ENCODE results near the gene NRP1. TPM values are rescaled to one million over a fixed set of nuclear protein-coding genes. Genes with fewer than 3 reads are reported as not detected.

NRP1 gene
- total and polyA plus RNA-seq, 2 donors (not counting 3 experiments of a cell fraction or from before 2014, with no cell fraction given): 122 to 306 TPM

GRCh38 chr10:33141251-33141650, 193.2 kb downstream of the NRP1 start:
- no peaks in the 10 kb centered on the region for H3K79me2 ChIP-seq (ENCODE audit: control insufficient read depth, insufficient read depth, low read length)
- no peaks in the 10 kb centered on the region for H3K4me1 ChIP-seq (ENCODE audit: control insufficient read depth, extremely low read depth, insufficient read depth, low read length)
- H3K27me3 ChIP-seq (ENCODE audit: control insufficient read depth in 2 of 2, insufficient read depth in 2 of 2, low read length in 2 of 2): no peaks in the 10 kb centered on the region
- BruUV-seq (replicated peaks): no TSS peak
- H4K20me1 ChIP-seq (replicated peaks; ENCODE audit: control insufficient read depth, extremely low read depth, insufficient read depth, low read length): no peaks in the 10 kb centered on the region
- no peak overlapping the region for H3K27ac ChIP-seq (ENCODE audit: insufficient read depth, low read depth, low read length)
- H3K9me1 ChIP-seq (replicated peaks; ENCODE audit: control insufficient read depth, extremely low read depth, insufficient read depth, low read length): no peaks in the 10 kb centered on the region
- H3K9me3 ChIP-seq (replicated peaks; ENCODE audit: control insufficient read depth, insufficient read depth, low read length): no peaks in the 10 kb centered on the region
- H3K9ac ChIP-seq (replicated peaks; ENCODE audit: extremely low read depth, insufficient read depth, low read length): no peak overlapping the region
- ChIA-PET CTCF (interaction anchor here (1.1 kb wide), 1 partner anchor 15 kb away, joined by 3 read pairs; no protein-coding TSS in a partner anchor), POLR2A (no interaction called here)
- no peak for TF ChIP-seq EZH2 (IDR thresholded peaks at IDR 0.05; ENCODE audit: borderline replicate concordance, low read depth, low read length, severe bottlenecking)
- TF ChIP-seq, protein P1, sequence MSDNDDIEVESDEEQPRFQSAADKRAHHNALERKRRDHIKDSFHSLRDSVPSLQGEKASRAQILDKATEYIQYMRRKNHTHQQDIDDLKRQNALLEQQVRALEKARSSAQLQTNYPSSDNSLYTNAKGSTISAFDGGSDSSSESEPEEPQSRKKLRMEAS (IDR thresholded peaks at IDR 0.05; ENCODE audit: insufficient read depth, insufficient read length): no peak
- TF ChIP-seq, protein P2, sequence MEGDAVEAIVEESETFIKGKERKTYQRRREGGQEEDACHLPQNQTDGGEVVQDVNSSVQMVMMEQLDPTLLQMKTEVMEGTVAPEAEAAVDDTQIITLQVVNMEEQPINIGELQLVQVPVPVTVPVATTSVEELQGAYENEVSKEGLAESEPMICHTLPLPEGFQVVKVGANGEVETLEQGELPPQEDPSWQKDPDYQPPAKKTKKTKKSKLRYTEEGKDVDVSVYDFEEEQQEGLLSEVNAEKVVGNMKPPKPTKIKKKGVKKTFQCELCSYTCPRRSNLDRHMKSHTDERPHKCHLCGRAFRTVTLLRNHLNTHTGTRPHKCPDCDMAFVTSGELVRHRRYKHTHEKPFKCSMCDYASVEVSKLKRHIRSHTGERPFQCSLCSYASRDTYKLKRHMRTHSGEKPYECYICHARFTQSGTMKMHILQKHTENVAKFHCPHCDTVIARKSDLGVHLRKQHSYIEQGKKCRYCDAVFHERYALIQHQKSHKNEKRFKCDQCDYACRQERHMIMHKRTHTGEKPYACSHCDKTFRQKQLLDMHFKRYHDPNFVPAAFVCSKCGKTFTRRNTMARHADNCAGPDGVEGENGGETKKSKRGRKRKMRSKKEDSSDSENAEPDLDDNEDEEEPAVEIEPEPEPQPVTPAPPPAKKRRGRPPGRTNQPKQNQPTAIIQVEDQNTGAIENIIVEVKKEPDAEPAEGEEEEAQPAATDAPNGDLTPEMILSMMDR (IDR thresholded peaks at IDR 0.05; ENCODE audit: extremely low read depth in 1 of 2, insufficient read depth in 1 of 2, low read depth in 1 of 2, low read length in 2 of 2): no peak
- TF ChIP-seq POLR2A (IDR thresholded peaks at IDR 0.05; ENCODE audit: low read depth, low read length): no peak
- no peak for TF ChIP-seq MYC (IDR thresholded peaks at IDR 0.05; ENCODE audit: low read depth, low read length)
- no peak for TF ChIP-seq JUN (IDR thresholded peaks at IDR 0.05; ENCODE audit: borderline replicate concordance, insufficient read depth, insufficient read length, low read depth)
- TF ChIP-seq POLR2AphosphoS5 (IDR thresholded peaks at IDR 0.05; ENCODE audit: insufficient read depth, low read depth, low read length): no peak
- TF ChIP-seq FOS (IDR thresholded peaks at IDR 0.05; ENCODE audit: borderline replicate concordance, insufficient read depth, low read length): no peak
- no peak for TF ChIP-seq GATA2 (IDR thresholded peaks at IDR 0.05; ENCODE audit: insufficient read depth, insufficient read length, low read depth, low read length)
- H3K4me2 ChIP-seq (ENCODE audit: insufficient read depth, low read length): no peak overlapping the region
- FAIRE-seq (no peak), DNase-seq (ENCODE audit: low read depth, low spot score) (no peak)
- intact Hi-C loops (cut with micrococcal nuclease) (no loop called here), dilution Hi-C loops (cut with MboI; ENCODE audit: extremely low pct_ligation_motif_present, low sequenced_read_pairs) (no loop called here)
- H2AFZ ChIP-seq (ENCODE audit: low read depth, low read length): no peak overlapping the region
- H3K36me3 ChIP-seq (ENCODE audit: control insufficient read depth in 2 of 2, extremely low read depth in 1 of 2, insufficient read depth in 2 of 2, low read length in 2 of 2): no peaks in the 10 kb centered on the region
- no peak overlapping the region for H3K4me3 ChIP-seq (replicated peaks in 1 of 3; ENCODE audit: insufficient read depth in 1 of 3, low read depth in 1 of 3, low read length in 3 of 3)

All from endothelial cell of umbilical vein (primary cell).